ENCODE data around the gene RASL12.

Gene RASL12

DNA sequence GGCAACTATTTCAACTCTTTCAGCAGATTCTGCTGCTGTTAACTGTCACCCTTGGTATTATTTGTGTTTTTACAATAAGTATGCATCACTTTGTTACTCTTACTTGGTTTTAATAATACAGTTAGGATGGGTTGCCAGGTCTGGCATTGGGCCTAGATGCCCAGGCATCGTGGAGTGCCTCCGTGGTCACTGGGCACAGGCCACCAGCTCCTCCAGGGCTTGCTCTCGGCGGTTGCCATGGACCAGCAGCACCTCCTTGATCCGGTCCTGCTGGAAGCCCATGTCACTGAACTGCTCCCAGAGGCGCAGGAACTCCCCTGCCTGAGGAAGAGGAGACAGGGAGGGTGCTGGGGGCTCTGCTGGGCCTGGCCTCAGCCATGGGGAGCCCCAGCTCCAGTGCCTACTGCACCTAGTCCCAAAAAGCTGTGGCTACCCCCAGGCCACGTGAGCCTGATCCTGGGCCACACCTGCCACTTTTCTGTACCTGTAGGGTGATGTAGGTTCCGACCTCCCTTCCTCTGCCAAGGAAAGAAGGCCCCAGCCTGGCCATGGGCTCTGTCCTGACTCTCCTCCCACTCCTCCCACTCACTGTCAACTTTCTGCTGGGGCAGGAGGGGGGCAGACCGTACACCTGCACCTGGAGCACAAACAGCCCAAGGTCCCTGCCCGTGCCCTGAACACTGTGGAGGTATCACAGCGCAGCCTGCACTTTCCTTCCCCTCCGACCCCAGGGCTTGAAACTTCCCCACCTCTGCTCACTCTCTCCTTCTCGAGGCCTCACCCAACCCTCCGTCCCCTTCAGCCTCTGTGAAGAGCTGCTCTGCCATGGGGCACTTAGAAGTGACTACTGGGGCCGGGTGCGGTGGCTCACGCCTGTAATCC lies 25.4 kb upstream of the RASL12 start:
- Histone ChIP-seq H3K9me3 (ENCODE audit: control insufficient read depth, insufficient read depth, low read length) (no peaks in the 10 kb centered on the region), H3K4me1 (ENCODE audit: control insufficient read depth, insufficient read depth, low read length) (no peaks in the 10 kb centered on the region), H3K27me3 (ENCODE audit: control insufficient read depth, insufficient read depth, low read length) (no peaks in the 10 kb centered on the region), H3K36me3 (ENCODE audit: control insufficient read depth, insufficient read depth, low read length) (no peaks in the 10 kb centered on the region), H3K4me3 (ENCODE audit: low read length) (no peak overlapping the region), H3K27ac (ENCODE audit: low read length) (no peak overlapping the region)
- no peak for DNase-seq (ENCODE audit: low read depth, low spot score)
- no CpG with 5 or more reads among the region's 17 CpGs for WGBS (ENCODE audit: insufficient coverage, insufficient read length)

DNA sequence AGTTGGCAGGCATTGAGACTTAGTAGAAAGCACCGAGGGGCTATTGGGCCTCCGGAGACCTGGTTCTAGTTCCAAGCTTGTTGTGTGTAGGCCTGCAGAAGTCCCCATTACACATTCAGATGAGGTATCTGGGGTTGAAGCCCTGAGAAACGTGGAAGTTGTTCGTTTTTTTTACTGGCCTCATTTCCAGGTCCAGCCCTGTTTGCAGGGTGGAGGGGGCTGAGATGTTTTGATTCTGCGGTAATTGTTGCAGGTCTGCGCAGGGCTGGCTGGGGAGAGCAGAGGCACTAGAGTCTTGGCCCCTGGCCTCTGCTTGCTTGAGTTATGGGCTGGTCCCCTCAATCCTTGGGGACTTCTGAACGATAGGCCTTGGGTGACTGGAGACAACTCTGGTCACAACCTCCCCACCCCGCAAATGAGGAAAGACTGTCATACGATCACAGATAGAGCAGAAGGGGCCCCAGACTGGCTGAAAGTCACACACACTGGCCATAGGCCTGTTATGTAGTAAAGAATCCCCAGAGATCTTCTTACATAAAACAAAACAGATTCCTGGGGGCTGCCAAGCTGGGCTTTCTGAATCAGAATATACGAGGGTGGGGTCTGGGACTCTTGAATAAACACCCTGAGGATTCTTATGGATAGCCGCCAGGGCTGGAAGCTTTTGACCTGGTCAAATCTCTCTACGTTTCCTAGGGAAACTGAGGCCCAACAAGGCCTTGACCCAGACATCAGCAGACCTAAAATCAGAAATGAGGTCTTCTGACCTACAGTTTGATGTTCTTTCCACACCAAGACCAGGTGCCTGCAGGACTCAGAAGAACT lies 24.4 kb upstream of the RASL12 start:
- Histone ChIP-seq H3K27ac (ENCODE audit: low read length) (no peak overlapping the region), H3K4me1 (ENCODE audit: control insufficient read depth, insufficient read depth, low read length) (no peaks in the 10 kb centered on the region), H3K4me3 (ENCODE audit: low read length) (no peak overlapping the region), H3K9me3 (ENCODE audit: control insufficient read depth, insufficient read depth, low read length) (no peaks in the 10 kb centered on the region), H3K27me3 (ENCODE audit: control insufficient read depth, insufficient read depth, low read length) (no peaks in the 10 kb centered on the region), H3K36me3 (ENCODE audit: control insufficient read depth, insufficient read depth, low read length) (no peaks in the 10 kb centered on the region)
- DNase-seq (ENCODE audit: low read depth, low spot score): no peak
- no CpG with 5 or more reads among the region's 12 CpGs for WGBS (ENCODE audit: insufficient coverage, insufficient read length)

GRCh38 chr15:65089206-65089824 lies 21.5 kb upstream of the RASL12 start:
- peaks cover 4% of the 10 kb centered on the region; the same call in 1 of the 2 replicates for H3K4me1 ChIP-seq (ENCODE audit: control insufficient read depth, insufficient read depth, low read length)
- no CpG with 5 or more reads among the region's 5 CpGs for WGBS (ENCODE audit: insufficient coverage, insufficient read length)
- DNase-seq (ENCODE audit: low read depth, low spot score): no peak
- no peak overlapping the region for H3K4me3 ChIP-seq (ENCODE audit: low read length)
- H3K27me3 ChIP-seq (ENCODE audit: control insufficient read depth, insufficient read depth, low read length): no peaks in the 10 kb centered on the region
- no peaks in the 10 kb centered on the region for H3K36me3 ChIP-seq (ENCODE audit: control insufficient read depth, insufficient read depth, low read length)
- no peak overlapping the region for H3K27ac ChIP-seq (ENCODE audit: low read length)
- H3K9me3 ChIP-seq (ENCODE audit: control insufficient read depth, insufficient read depth, low read length): no peaks in the 10 kb centered on the region

GRCh38 chr15:65088643-65089021 lies 20.8 kb upstream of the RASL12 start:
- H3K27me3 ChIP-seq (ENCODE audit: control insufficient read depth, insufficient read depth, low read length): no peaks in the 10 kb centered on the region
- H3K27ac ChIP-seq (ENCODE audit: low read length): no peak overlapping the region
- no peak for DNase-seq (ENCODE audit: low read depth, low spot score)
- no CpG with 5 or more reads among the region's 6 CpGs for WGBS (ENCODE audit: insufficient coverage, insufficient read length)
- H3K9me3 ChIP-seq (ENCODE audit: control insufficient read depth, insufficient read depth, low read length): no peaks in the 10 kb centered on the region
- H3K36me3 ChIP-seq (ENCODE audit: control insufficient read depth, insufficient read depth, low read length): no peaks in the 10 kb centered on the region
- no peak overlapping the region for H3K4me3 ChIP-seq (ENCODE audit: low read length)
- H3K4me1 ChIP-seq (ENCODE audit: control insufficient read depth, insufficient read depth, low read length): peaks cover 5% of the 10 kb centered on the region

DNA sequence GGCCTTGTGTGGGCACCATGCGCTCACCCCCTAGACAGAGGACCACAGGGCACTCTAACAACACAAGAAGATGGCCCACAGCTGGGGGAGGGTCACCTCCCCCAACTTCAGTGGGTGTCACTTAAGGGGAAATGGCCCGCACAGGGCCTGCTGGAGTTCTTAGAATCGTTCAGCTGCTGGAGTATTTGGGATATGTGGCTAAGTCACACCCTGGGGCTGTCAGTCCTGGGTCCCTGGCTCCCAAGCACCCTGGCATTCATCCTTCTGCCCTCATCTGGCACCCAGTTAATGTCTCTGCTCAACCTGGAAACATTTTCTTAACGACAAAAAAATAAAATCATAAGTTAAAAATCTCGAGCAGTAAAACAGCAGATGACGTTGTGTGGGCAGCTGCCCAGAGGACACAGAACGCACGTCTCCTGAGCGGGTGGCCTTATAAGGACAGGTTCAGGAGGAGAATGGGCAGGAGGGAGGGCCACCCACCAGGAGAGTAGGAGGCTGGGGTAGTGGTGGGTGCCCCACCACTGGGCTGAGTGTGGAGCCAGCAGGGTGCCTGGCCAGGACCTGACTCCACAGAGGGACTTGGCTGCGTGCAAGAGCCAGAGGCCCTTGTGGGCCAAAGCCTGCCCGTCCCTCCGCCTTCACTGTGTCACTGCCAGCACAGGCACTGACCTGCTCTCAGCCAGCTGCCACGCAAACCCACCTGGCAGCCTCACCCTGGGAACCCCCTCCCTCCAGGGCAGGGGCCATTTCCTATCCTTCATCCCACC lies 20.3 kb upstream of the RASL12 start:
- Histone ChIP-seq H3K27ac (ENCODE audit: low read length) (no peak overlapping the region), H3K4me1 (ENCODE audit: control insufficient read depth, insufficient read depth, low read length) (peaks cover 9% of the 10 kb centered on the region), H3K9me3 (ENCODE audit: control insufficient read depth, insufficient read depth, low read length) (no peaks in the 10 kb centered on the region), H3K36me3 (ENCODE audit: control insufficient read depth, insufficient read depth, low read length) (no peaks in the 10 kb centered on the region), H3K4me3 (ENCODE audit: low read length) (no peak overlapping the region), H3K27me3 (ENCODE audit: control insufficient read depth, insufficient read depth, low read length) (no peaks in the 10 kb centered on the region)
- WGBS (ENCODE audit: insufficient coverage, insufficient read length): no CpG with 5 or more reads among the region's 13 CpGs
- DNase-seq (ENCODE audit: low read depth, low spot score): no peak

GRCh38 chr15:65087411-65087810 lies 19.6 kb upstream of the RASL12 start:
- Histone ChIP-seq H3K9me3 (ENCODE audit: control insufficient read depth, insufficient read depth, low read length) (no peaks in the 10 kb centered on the region), H3K27ac (ENCODE audit: low read length) (no peak overlapping the region), H3K4me1 (ENCODE audit: control insufficient read depth, insufficient read depth, low read length) (peaks cover 11% of the 10 kb centered on the region), H3K4me3 (ENCODE audit: low read length) (no peak overlapping the region), H3K36me3 (ENCODE audit: control insufficient read depth, insufficient read depth, low read length) (no peaks in the 10 kb centered on the region), H3K27me3 (ENCODE audit: control insufficient read depth, insufficient read depth, low read length) (no peaks in the 10 kb centered on the region)
- WGBS (ENCODE audit: insufficient coverage, insufficient read length): no CpG with 5 or more reads among the region's 3 CpGs
- DNase-seq (ENCODE audit: low read depth, low spot score): no peak

DNA sequence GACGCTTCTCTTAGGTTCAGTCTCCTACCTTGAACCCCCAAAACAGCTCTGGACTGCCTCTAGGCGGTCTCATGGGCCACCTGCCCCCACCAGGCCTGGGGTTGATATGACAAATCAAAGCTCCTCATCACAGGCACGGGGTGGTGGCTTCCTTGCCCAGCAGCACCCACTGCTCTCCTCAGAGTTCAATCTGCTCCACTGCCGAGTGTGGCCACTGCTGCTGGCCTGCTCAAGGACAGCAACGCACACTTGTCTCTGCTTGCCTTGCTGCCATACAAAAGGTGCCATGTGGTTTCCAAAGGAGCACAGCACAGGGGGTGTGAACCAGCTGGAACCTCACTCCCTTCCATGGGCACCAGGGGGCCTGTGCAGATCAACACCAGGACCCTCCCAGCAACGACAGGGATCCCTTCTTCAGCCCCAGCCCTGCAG lies 18.9 kb upstream of the RASL12 start:
- no peaks in the 10 kb centered on the region for H3K9me3 ChIP-seq (ENCODE audit: control insufficient read depth, insufficient read depth, low read length)
- H3K4me3 ChIP-seq (ENCODE audit: low read length): no peak overlapping the region
- H3K4me1 ChIP-seq (ENCODE audit: control insufficient read depth, insufficient read depth, low read length): peaks cover 11% of the 10 kb centered on the region
- WGBS (ENCODE audit: insufficient coverage, insufficient read length): no CpG with 5 or more reads among the region's 6 CpGs
- no peaks in the 10 kb centered on the region for H3K36me3 ChIP-seq (ENCODE audit: control insufficient read depth, insufficient read depth, low read length)
- no peaks in the 10 kb centered on the region for H3K27me3 ChIP-seq (ENCODE audit: control insufficient read depth, insufficient read depth, low read length)
- H3K27ac ChIP-seq (ENCODE audit: low read length): no peak overlapping the region
- DNase-seq (ENCODE audit: low read depth, low spot score): no peak

GRCh38 chr15:65085990-65086679 lies 18.3 kb upstream of the RASL12 start:
- WGBS (ENCODE audit: insufficient coverage, insufficient read length): no CpG with 5 or more reads among the region's 6 CpGs
- no peaks in the 10 kb centered on the region for H3K9me3 ChIP-seq (ENCODE audit: control insufficient read depth, insufficient read depth, low read length)
- H3K4me3 ChIP-seq (ENCODE audit: low read length): no peak overlapping the region
- no peaks in the 10 kb centered on the region for H3K27me3 ChIP-seq (ENCODE audit: control insufficient read depth, insufficient read depth, low read length)
- no peak overlapping the region for H3K27ac ChIP-seq (ENCODE audit: low read length)
- H3K36me3 ChIP-seq (ENCODE audit: control insufficient read depth, insufficient read depth, low read length): no peaks in the 10 kb centered on the region
- H3K4me1 ChIP-seq (ENCODE audit: control insufficient read depth, insufficient read depth, low read length): peaks cover 11% of the 10 kb centered on the region
- no peak for DNase-seq (ENCODE audit: low read depth, low spot score)

- H3K27me3 ChIP-seq (ENCODE audit: control insufficient read depth, insufficient read depth, low read length): no peaks in the 10 kb centered on the region
- H3K9me3 ChIP-seq (ENCODE audit: control insufficient read depth, insufficient read depth, low read length): no peaks in the 10 kb centered on the region
- no peak overlapping the region for H3K4me3 ChIP-seq (ENCODE audit: low read length)
- H3K27ac ChIP-seq (ENCODE audit: low read length): no peak overlapping the region
- peaks cover 11% of the 10 kb centered on the region for H3K4me1 ChIP-seq (ENCODE audit: control insufficient read depth, insufficient read depth, low read length)
- no CpG with 5 or more reads among the region's 8 CpGs for WGBS (ENCODE audit: insufficient coverage, insufficient read length)
- DNase-seq (ENCODE audit: low read depth, low spot score): no peak
- no peaks in the 10 kb centered on the region for H3K36me3 ChIP-seq (ENCODE audit: control insufficient read depth, insufficient read depth, low read length)
These were observed 17.5 kb upstream of the RASL12 start for GRCh38 chr15:65085207-65085753.

Data from iPS DF 6.9 (cell line).